Common myeloid progenitor, CD34-positive (primary cell): ENCODE data around the gene POLR2H.
A peak's percentile ranks its signal among the peaks of the same experiment; 100 is the strongest.

Experiments used
- CTCF ChIA-PET: fragments of 350-600 bp; sonication (Branson Sonifier 250); formaldehyde crosslinking; loops from one replicate; lab custom pipeline; 2021; ENCODE audit warnings: antibody characterized with exemption; lab: Charles Lee
- POLR2A ChIA-PET: fragments of 350-600 bp; sonication (Branson Sonifier 250); formaldehyde crosslinking; loops from one replicate; lab custom pipeline; 2021; ENCODE audit warnings: antibody characterized with exemption; lab: Charles Lee
- DNase-seq, 3 donors: peaks; one replicate each; pipeline versions ENCODE4 v3.0.0 to v3.0.0-alpha.2; 2013
- H3K27ac ChIP-seq, 2 experiments: 1 replicate in 1 of 2; 2 replicates in 1 of 2; pipeline ENCODE4 v1.7.0; 2013; ENCODE audit warnings: inconsistent platforms in 2 of 2, low read length in 2 of 2, mild to moderate bottlenecking in 2 of 2, low read depth in 1 of 2, moderate library complexity in 1 of 2; ENCODE audit not compliant: severe bottlenecking in 2 of 2, insufficient read depth in 1 of 2, poor library complexity in 1 of 2
- H3K27me3 ChIP-seq, 5 experiments: replicated peaks in 2 of 5; 1 replicate in 3 of 5; 2 replicates in 2 of 5; pipeline versions ENCODE4 v1.6.1 to v1.7.0; 2013; ENCODE audit warnings: low read length in 4 of 5, mild to moderate bottlenecking in 2 of 5, moderate library complexity in 2 of 5, inconsistent platforms in 1 of 5; ENCODE audit not compliant: insufficient read depth in 5 of 5, control insufficient read depth in 4 of 5
- H3K36me3 ChIP-seq, 4 experiments: 1 replicate in 2 of 4; 2 replicates in 2 of 4; pipeline versions ENCODE4 v1.6.1 to v1.7.0; 2013; ENCODE audit warnings: low read length in 3 of 4, control low read depth in 1 of 4, mild to moderate bottlenecking in 1 of 4; ENCODE audit not compliant: control insufficient read depth in 4 of 4, insufficient read depth in 4 of 4
- H3K4me1 ChIP-seq, 4 experiments: 1 replicate in 3 of 4; 2 replicates in 1 of 4; pipeline versions ENCODE4 v1.6.1 to v1.7.1; 2013; ENCODE audit warnings: low read length in 3 of 4, mild to moderate bottlenecking in 3 of 4, control low read depth in 1 of 4, inconsistent platforms in 1 of 4, moderate library complexity in 1 of 4; ENCODE audit not compliant: control insufficient read depth in 4 of 4, insufficient read depth in 4 of 4; ENCODE audit errors: control extremely low read depth in 1 of 4
- H3K4me3 ChIP-seq, 7 experiments: 1 replicate in 4 of 7; 2 replicates in 3 of 7; pipeline versions ENCODE4 v1.5.1 to v1.7.0; 2013; ENCODE audit warnings: mild to moderate bottlenecking in 7 of 7, low read length in 6 of 7, moderate library complexity in 6 of 7, inconsistent platforms in 2 of 7, low read depth in 2 of 7, control low read depth in 1 of 7; ENCODE audit not compliant: insufficient read depth in 4 of 7, control insufficient read depth in 1 of 7; ENCODE audit errors: extremely low read depth in 1 of 7
- H3K9me3 ChIP-seq, 5 experiments: 1 replicate in 4 of 5; 2 replicates in 1 of 5; pipeline versions ENCODE4 v1.6.1 to v1.7.1; 2013; ENCODE audit warnings: low read length in 4 of 5, mild to moderate bottlenecking in 2 of 5, inconsistent platforms in 1 of 5, low read depth in 1 of 5, moderate library complexity in 1 of 5; ENCODE audit not compliant: control insufficient read depth in 4 of 5, insufficient read depth in 2 of 5; ENCODE audit errors: control extremely low read depth in 1 of 5
- WGBS: methylation state at CpG from one replicate; pipeline ENCODE4 v1.1.5; 2013; ENCODE audit not compliant: insufficient coverage; 5-methylcytosine and 5-hydroxymethylcytosine counted together

POLR2H gene

GRCh38 chr3:184334470-184335158 is 26.9 kb upstream of the POLR2H start:
- Histone ChIP-seq H3K4me1 (peaks cover 1 to 32% (median 17%) of the 10 kb centered on the region in 4 experiments), H3K4me3 (no peak overlapping the region), H3K27ac (peak overlapping the region; percentile 2 to 84), H3K27me3 (no peaks in the 10 kb centered on the region), H3K36me3 (peaks cover 8 to 57% (median 46%) of the 10 kb centered on the region in 4 experiments), H3K9me3 (no peaks in the 10 kb centered on the region)
- peak in 2 of 3 donors; percentile 67 to 76 for DNase-seq
- ChIA-PET POLR2A (no interaction called here), CTCF (interaction anchor here (1.0 to 1.4 kb wide), 2 partner anchors 24 to 33 kb away, joined by 4 to 5 read pairs; no protein-coding TSS in a partner anchor)
- WGBS = 91% methylated on average over 7 of the region's 15 CpGs

- Histone ChIP-seq H3K27ac (peak overlapping the region; percentile 61 to 84), H3K4me1 (peaks cover 1 to 32% (median 17%) of the 10 kb centered on the region in 4 experiments), H3K36me3 (peaks cover 8 to 52% (median 40%) of the 10 kb centered on the region in 4 experiments), H3K27me3 (no peaks in the 10 kb centered on the region), H3K4me3 (peak overlapping the region in 6 of 7 experiments; percentile 67 to 88 (median 74)), H3K9me3 (no peaks in the 10 kb centered on the region)
- CTCF ChIA-PET = interaction anchor here (1.0 kb wide), 1 partner anchor 34 kb away, joined by 4 read pairs; no protein-coding TSS in a partner anchor
- POLR2A ChIA-PET = interaction anchor here (0.6 kb wide), 1 partner anchor 9 kb away, joined by 3 read pairs; no protein-coding TSS in a partner anchor
- DNase-seq = no peak
- 67% methylated on average over 1 of the region's 4 CpGs for WGBS
Measured at GRCh38 chr3:184335291-184335660, 26.2 kb upstream of the POLR2H start.

- peak; percentile 69 to 84 (median 83) for DNase-seq
- WGBS = under 1% methylated on average over 55 of the region's 77 CpGs
- CTCF ChIA-PET = interaction anchor here (1.0 to 1.7 kb wide), 3 partner anchors 15 to 34 kb away, joined by 3 to 5 read pairs (median 4); no protein-coding TSS in a partner anchor
- POLR2A ChIA-PET = interaction anchor here (0.6 kb wide), 1 partner anchor 10 kb away, joined by 3 read pairs; no protein-coding TSS in a partner anchor
- H3K9me3 ChIP-seq = no peaks in the 10 kb centered on the region
- H3K27me3 ChIP-seq = no peaks in the 10 kb centered on the region
- peak overlapping the region; percentile 61 to 84 for H3K27ac ChIP-seq
- H3K4me1 ChIP-seq = peaks cover 1 to 32% (median 18%) of the 10 kb centered on the region in 4 experiments
- H3K4me3 ChIP-seq = peak overlapping the region; percentile 43 to 88 (median 73)
- peaks cover 8 to 48% (median 37%) of the 10 kb centered on the region in 4 experiments for H3K36me3 ChIP-seq
Measured at GRCh38 chr3:184335661-184336546, 25.6 kb upstream of the POLR2H start.

- H3K27ac ChIP-seq = peak overlapping the region in 1 of 2 experiments; percentile 84
- POLR2A ChIA-PET = no interaction called here
- WGBS = 22% methylated on average over 15 of the region's 17 CpGs
- H3K36me3 ChIP-seq = peaks cover 2 to 41% (median 29%) of the 10 kb centered on the region in 4 experiments
- no peaks in the 10 kb centered on the region for H3K27me3 ChIP-seq
- H3K4me3 ChIP-seq = peak overlapping the region; percentile 43 to 88 (median 73)
- H3K9me3 ChIP-seq = no peaks in the 10 kb centered on the region
- CTCF ChIA-PET = interaction anchor here (0.8 to 4.3 kb wide), 10 partner anchors 10 to 101 kb away, joined by 3 to 29 read pairs (median 4); no protein-coding TSS in a partner anchor
- DNase-seq = peak in 1 of 3 donors; percentile 46
- H3K4me1 ChIP-seq = peaks cover 1 to 32% (median 22%) of the 10 kb centered on the region in 4 experiments
Measured at GRCh38 chr3:184336547-184337398, 24.7 kb upstream of the POLR2H start.

DNA sequence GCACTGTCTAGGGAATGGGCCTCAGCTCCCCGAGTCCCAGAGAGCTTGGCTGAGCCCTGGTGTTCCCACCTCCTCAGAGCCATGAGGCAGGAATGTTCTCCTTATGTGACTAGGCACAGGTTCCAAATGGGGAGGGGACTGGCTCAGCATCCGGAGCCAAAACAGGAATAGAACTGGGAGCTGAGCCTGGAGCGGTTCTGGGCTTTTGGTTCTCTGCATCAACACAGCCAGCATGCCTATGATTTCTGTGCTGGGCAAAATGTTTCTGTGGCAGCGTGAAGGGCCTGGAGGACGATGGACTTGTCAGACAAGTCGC is 24.2 kb upstream of the POLR2H start, which contains the start of gene FAM131A:
Gene FAM131A, plus strand, starts transcription at position 202 of the 316 bp plus-strand sequence. Its CDS starts 31 bp downstream, at position 233.
- Histone ChIP-seq H3K36me3 (peaks cover 0 to 39% (median 24%) of the 10 kb centered on the region in 4 experiments), H3K4me1 (peaks cover 1 to 32% (median 22%) of the 10 kb centered on the region in 4 experiments), H3K9me3 (no peaks in the 10 kb centered on the region), H3K27ac (peak within 1 kb of the TSS in 1 of 2 experiments; percentile 84), H3K4me3 (peak within 1 kb of the TSS; percentile 43 to 88 (median 73)), H3K27me3 (no peaks in the 10 kb centered on the region)
- WGBS = 93% methylated on average over 6 of the region's 6 CpGs
- ChIA-PET POLR2A (interaction anchor here (0.6 kb wide), 1 partner anchor 242 kb away, joined by 3 read pairs; no protein-coding TSS in a partner anchor), CTCF (interaction anchor here (0.8 to 4.3 kb wide), 10 partner anchors 11 to 100 kb away, joined by 3 to 29 read pairs (median 4); no protein-coding TSS in a partner anchor)
- no peak for DNase-seq

GRCh38 chr3:184337981-184338380 is 23.5 kb upstream of the POLR2H start:
- Histone ChIP-seq H3K9me3 (no peaks in the 10 kb centered on the region), H3K27me3 (no peaks in the 10 kb centered on the region), H3K4me3 (no peak overlapping the region), H3K36me3 (peaks cover 0 to 32% (median 23%) of the 10 kb centered on the region in 4 experiments), H3K27ac (no peak overlapping the region), H3K4me1 (peaks cover 1 to 32% (median 22%) of the 10 kb centered on the region in 4 experiments)
- POLR2A ChIA-PET = interaction anchor here (0.6 kb wide), 1 partner anchor 243 kb away, joined by 3 read pairs; no protein-coding TSS in a partner anchor
- no peak for DNase-seq
- WGBS = 100% methylated on average over 5 of the region's 7 CpGs
- CTCF ChIA-PET = interaction anchor here (1.0 to 4.3 kb wide), 11 partner anchors 11 to 99 kb away, joined by 3 to 29 read pairs (median 3); no protein-coding TSS in a partner anchor
